Skin of body (tissue), 2 donors: ENCODE results near the gene SNAI1. TPM values are rescaled to one million over a fixed set of nuclear protein-coding genes. Genes with fewer than 3 reads are reported as not detected.
"Not testable (repeated sequence)": the region's sequence is repeated elsewhere in the genome, so short reads cannot be mapped to it uniquely, and the experiment has no call there.

Experiments
- DNase-seq: peaks from one replicate; lab custom pipeline; 2025; lab: John Stamatoyannopoulos, UW
- total RNA-seq: library from RNA; depleted of rRNA; stranded (reverse); fragments of >200 nt; gene quantifications from one replicate; pipeline ENCODE4 v1.2.3, GENCODE V29; 2014

The SNAI1 gene
- total RNA-seq, 1 donor from 2014 or later, result 0.59 TPM

- no peak for DNase-seq
Observed at GRCh38 chr20:49961413-49961812, 21.4 kb upstream of the SNAI1 start.

- DNase-seq, result no peak
Observed at GRCh38 chr20:49964964-49965780, 17.6 kb upstream of the SNAI1 start.

- no peak for DNase-seq
Observed at GRCh38 chr20:49965781-49966305, 16.9 kb upstream of the SNAI1 start.

- no peak for DNase-seq
Observed at GRCh38 chr20:49966861-49967260, 15.9 kb upstream of the SNAI1 start.

GRCh38 chr20:49969234-49969633, 13.5 kb upstream of the SNAI1 start:
- no peak for DNase-seq

- DNase-seq, result no peak
Observed at GRCh38 chr20:49969946-49970345, 12.8 kb upstream of the SNAI1 start.

- DNase-seq, result no peak
Observed at GRCh38 chr20:49970498-49970897, 12.3 kb upstream of the SNAI1 start.

- peak; percentile 13 for DNase-seq
Observed at GRCh38 chr20:49973981-49974380, 8.8 kb upstream of the SNAI1 start.

- no peak for DNase-seq
Observed at GRCh38 chr20:49976542-49976941, 6.2 kb upstream of the SNAI1 start.

GRCh38 chr20:49977740-49978139, 5.0 kb upstream of the SNAI1 start:
- not testable (repeated sequence) for DNase-seq

- no peak for DNase-seq
Observed at GRCh38 chr20:49978685-49979029, 4.1 kb upstream of the SNAI1 start.

- DNase-seq, result peak; percentile 46
Observed at GRCh38 chr20:49979030-49979832, 3.5 kb upstream of the SNAI1 start.

GRCh38 chr20:49980140-49981008, 2.4 kb upstream of the SNAI1 start:
- DNase-seq, result no peak

GRCh38 chr20:49981218-49982071, 1.3 kb upstream of the SNAI1 start:
- DNase-seq, result no peak

GRCh38 chr20:49982072-49982345, 771 bp upstream of the SNAI1 start:
- no peak for DNase-seq

- DNase-seq, result no peak
Observed at GRCh38 chr20:49983123-49983847, 505 bp downstream of the SNAI1 start.

GRCh38 chr20:49983848-49984408, 1.1 kb downstream of the SNAI1 start:
- DNase-seq, result no peak

- DNase-seq, result no peak
Observed at GRCh38 chr20:49984426-49985153, 1.8 kb downstream of the SNAI1 start.

GRCh38 chr20:49985157-49985556, 2.4 kb downstream of the SNAI1 start:
- DNase-seq, result no peak
